Measurements from ENCODE around the gene PSD.
"Not testable (repeated sequence)": the region's sequence is repeated elsewhere in the genome, so short reads cannot be mapped to it uniquely, and the experiment has no call there.

Gene PSD

DNA sequence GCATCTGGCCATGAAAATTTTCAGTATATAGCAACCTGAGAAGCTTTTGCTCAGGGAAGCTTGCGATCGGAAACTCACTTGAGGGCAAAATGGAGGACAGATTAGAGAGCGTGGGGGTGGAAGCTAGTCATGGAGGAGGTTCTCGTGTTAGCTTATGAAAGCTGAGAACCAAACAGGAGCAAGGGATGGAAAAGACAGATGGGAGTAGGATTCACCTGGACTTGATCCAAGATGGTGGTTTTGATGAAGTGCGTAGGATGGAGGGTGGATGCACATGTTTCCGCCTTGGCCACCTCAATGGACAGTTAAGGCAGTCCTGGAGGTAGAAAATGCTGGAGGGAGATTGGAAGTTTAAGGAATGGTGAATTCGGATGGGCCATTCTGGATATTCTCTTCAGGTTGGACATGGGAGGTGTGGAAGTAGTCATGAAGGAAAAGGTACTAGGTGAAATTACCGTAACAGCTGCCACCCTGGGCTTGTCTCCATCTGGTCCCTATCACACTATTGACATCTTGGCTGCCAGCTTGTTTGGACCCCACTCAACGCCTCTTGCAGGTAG lies 39.1 kb upstream of the PSD start:
- H3K27ac ChIP-seq (ENCODE audit: low read depth, low read length): no peak overlapping the region

DNA sequence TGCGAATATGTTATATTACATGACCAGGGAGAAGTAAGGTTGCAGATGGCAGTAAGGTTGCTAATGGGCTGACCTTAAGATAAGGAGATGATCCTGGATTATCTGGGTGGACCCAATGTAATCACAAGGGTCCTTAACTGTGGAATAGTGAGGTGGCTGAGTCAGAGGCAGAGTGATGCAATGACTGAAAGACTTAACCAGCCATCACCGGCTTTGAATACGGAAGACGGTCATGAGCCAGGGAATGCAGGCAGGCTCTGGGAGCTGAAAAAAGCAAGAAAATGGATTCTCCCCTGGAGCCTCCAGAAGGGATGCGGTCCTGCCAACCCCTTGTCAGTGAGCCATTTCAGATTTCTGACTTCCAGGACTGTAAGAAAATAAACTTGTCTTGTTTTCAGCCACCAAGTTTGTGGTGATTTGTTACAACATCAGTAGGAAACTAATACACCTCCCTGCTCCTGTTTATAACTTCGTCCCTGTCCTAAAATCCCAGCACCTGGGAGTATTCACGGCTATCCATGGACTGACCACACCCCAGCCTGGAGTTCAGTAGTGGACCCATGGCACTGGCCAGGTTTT lies 37.4 kb upstream of the PSD start:
- no peak overlapping the region for H3K4me3 ChIP-seq (ENCODE audit: low read depth in 1 of 5, low read length in 5 of 5)
- no peaks in the 10 kb centered on the region for H3K36me3 ChIP-seq (ENCODE audit: control insufficient read depth in 5 of 5, insufficient read depth in 5 of 5, low read length in 5 of 5)
- H3K4me1 ChIP-seq (ENCODE audit: control insufficient read depth in 5 of 5, insufficient read depth in 5 of 5, low read length in 5 of 5): peaks cover 7 to 27% (median 15%) of the 10 kb centered on the region in 5 donors
- H3K27me3 ChIP-seq (ENCODE audit: control insufficient read depth in 5 of 5, insufficient read depth in 4 of 5, low read length in 5 of 5): no peaks in the 10 kb centered on the region
- H3K9ac ChIP-seq (ENCODE audit: low read length in 5 of 5): no peak overlapping the region
- no peaks in the 10 kb centered on the region for H3K9me3 ChIP-seq (ENCODE audit: control insufficient read depth in 5 of 5, low read length in 5 of 5)
- H3K27ac ChIP-seq (ENCODE audit: low read depth, low read length): no peak overlapping the region

More for the DNA sequence above, 39.1 kb upstream of the PSD start:
- Histone ChIP-seq H3K9ac (ENCODE audit: low read length in 5 of 5) (no peak overlapping the region), H3K36me3 (ENCODE audit: control insufficient read depth in 5 of 5, insufficient read depth in 5 of 5, low read length in 5 of 5) (no peaks in the 10 kb centered on the region), H3K27me3 (ENCODE audit: control insufficient read depth in 5 of 5, insufficient read depth in 4 of 5, low read length in 5 of 5) (no peaks in the 10 kb centered on the region), H3K9me3 (ENCODE audit: control insufficient read depth in 5 of 5, low read length in 5 of 5) (no peaks in the 10 kb centered on the region), H3K4me1 (ENCODE audit: control insufficient read depth in 5 of 5, insufficient read depth in 5 of 5, low read length in 5 of 5) (peaks cover under 1 to 32% (median 18%) of the 10 kb centered on the region in 5 donors), H3K4me3 (ENCODE audit: low read depth in 1 of 5, low read length in 5 of 5) (no peak overlapping the region)

DNA sequence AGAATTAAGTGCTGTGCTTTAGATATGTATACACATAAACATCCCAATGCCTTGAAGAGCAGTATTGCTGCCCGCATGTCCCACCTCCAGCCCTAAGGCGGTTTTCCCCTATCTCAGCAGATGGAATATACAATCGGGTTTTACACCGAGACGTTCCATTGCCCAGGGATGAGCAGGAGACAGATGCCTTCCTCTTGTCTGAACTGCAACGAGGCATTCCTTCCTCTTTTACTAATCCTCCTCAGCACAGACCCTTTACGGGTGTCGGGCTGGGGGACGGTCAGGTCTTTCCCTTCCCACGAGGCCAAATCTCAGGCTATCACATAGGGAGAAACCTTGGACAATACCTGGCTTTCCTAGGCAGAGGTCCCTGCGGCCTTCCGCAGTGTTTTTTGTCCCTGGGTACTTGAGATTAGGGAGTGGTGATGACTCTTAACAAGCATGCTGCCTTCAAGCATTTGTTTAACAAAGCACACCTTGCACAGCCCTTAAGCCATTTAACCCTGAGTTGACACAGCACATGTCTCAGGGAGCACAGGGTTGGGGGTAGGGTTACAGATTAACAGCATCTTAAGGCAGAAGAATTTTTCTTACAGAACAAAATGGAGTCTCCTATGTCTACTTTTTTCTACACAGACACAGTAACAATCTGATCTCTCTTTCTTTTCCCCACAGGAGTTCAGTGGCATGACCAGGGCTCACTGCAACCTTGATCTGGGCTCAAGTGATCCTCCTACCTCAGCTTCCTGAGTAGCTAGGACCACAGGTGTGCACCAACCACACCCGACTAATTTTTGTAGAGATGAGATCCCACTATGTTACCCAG lies 36.3 kb upstream of the PSD start:
- not testable (repeated sequence) for H3K27ac ChIP-seq (ENCODE audit: low read depth, low read length)
- H3K4me1 ChIP-seq (ENCODE audit: control insufficient read depth in 5 of 5, insufficient read depth in 5 of 5, low read length in 5 of 5): peaks cover 7 to 32% (median 16%) of the 10 kb centered on the region in 5 donors

DNA sequence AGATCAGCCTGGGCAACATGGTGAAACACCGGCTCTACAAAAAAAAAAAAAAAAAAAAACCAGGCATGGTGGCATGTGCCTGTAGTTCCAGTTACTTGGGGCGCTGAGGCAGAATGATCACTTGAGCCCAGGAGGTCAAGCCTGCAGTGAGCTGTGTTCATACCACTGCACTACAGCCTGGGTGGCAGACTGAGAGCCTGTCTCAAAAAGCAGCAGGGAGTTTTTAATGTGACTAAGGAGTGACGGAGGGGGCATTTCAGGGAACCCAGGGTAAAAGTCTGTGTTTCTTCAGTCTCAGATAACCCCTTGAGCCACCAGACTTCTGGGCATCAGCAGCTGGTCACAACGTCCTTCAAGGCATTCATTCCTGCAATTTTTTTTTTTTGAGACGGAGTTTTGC lies 34.9 kb upstream of the PSD start:
- H3K27ac ChIP-seq (ENCODE audit: low read depth, low read length): no peak overlapping the region

More for the DNA sequence above, 36.3 kb upstream of the PSD start:
- H3K27me3 ChIP-seq (ENCODE audit: control insufficient read depth in 5 of 5, insufficient read depth in 4 of 5, low read length in 5 of 5); H3K9ac ChIP-seq (ENCODE audit: low read length in 5 of 5); H3K9me3 ChIP-seq (ENCODE audit: control insufficient read depth in 5 of 5, low read length in 5 of 5); H3K4me3 ChIP-seq (ENCODE audit: low read depth in 1 of 5, low read length in 5 of 5); H3K36me3 ChIP-seq (ENCODE audit: control insufficient read depth in 5 of 5, insufficient read depth in 5 of 5, low read length in 5 of 5): not testable (repeated sequence)

GRCh38 chr10:102452672-102453340 lies 34.2 kb upstream of the PSD start:
- Histone ChIP-seq H3K4me3 (ENCODE audit: low read depth in 1 of 5, low read length in 5 of 5) (no peak overlapping the region), H3K9me3 (ENCODE audit: control insufficient read depth in 5 of 5, low read length in 5 of 5) (no peaks in the 10 kb centered on the region), H3K9ac (ENCODE audit: low read length in 5 of 5) (no peak overlapping the region), H3K27ac (ENCODE audit: low read depth, low read length) (no peak overlapping the region), H3K4me1 (ENCODE audit: control insufficient read depth in 5 of 5, insufficient read depth in 5 of 5, low read length in 5 of 5) (peaks cover 7 to 37% (median 23%) of the 10 kb centered on the region in 5 donors), H3K36me3 (ENCODE audit: control insufficient read depth in 5 of 5, insufficient read depth in 5 of 5, low read length in 5 of 5) (no peaks in the 10 kb centered on the region), H3K27me3 (ENCODE audit: control insufficient read depth in 5 of 5, insufficient read depth in 4 of 5, low read length in 5 of 5) (no peaks in the 10 kb centered on the region)

More for the DNA sequence above, 34.9 kb upstream of the PSD start:
- Histone ChIP-seq H3K4me1 (ENCODE audit: control insufficient read depth in 5 of 5, insufficient read depth in 5 of 5, low read length in 5 of 5) (peaks cover 7 to 37% (median 23%) of the 10 kb centered on the region in 5 donors), H3K9ac (ENCODE audit: low read length in 5 of 5) (no peak overlapping the region), H3K4me3 (ENCODE audit: low read depth in 1 of 5, low read length in 5 of 5) (no peak overlapping the region), H3K27me3 (ENCODE audit: control insufficient read depth in 5 of 5, insufficient read depth in 4 of 5, low read length in 5 of 5) (no peaks in the 10 kb centered on the region), H3K36me3 (ENCODE audit: control insufficient read depth in 5 of 5, insufficient read depth in 5 of 5, low read length in 5 of 5) (no peaks in the 10 kb centered on the region), H3K9me3 (ENCODE audit: control insufficient read depth in 5 of 5, low read length in 5 of 5) (no peaks in the 10 kb centered on the region)

DNA sequence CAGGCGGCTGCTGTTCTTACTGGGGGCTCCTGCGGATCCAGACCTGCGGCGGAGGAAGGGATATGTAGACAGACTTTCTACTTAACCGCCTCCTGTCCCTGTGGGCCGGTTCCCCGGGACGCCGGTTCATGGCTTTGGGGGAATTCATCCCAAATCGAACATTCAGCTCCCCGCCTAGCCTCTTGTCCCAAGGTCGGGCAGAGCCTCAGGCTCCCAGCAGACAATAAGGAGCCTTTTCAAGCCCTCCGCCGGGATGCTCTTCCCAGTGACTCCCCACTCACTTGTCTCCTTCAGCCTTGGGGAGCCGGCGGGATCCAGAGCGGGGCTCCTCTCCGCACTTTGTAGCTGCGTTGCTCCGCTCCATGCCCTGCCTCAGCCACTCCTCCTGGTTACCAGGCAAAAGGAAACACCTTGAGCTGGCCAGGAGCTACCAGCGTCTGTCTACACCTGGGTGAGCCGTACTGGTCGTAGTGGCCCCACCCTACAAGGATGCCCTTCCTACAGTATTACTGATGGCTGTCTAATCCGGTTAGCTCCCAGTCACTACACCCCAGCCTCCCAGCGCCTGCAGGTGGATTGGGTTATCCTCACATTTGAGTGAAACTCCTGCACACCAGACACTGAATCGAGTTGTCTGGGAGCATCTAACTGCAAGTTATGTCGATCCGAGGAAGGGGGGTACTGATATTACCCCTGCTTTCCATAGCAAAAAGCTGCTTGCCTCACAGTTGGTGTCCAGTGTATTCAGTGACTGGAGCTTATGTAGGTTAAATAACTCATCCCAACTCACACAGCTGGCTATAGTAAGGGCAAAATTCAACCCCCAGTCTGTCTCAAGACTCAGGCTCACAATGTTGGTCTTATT lies 32.8 kb upstream of the PSD start, which contains the start of gene C10orf95:
C10orf95 (minus strand) TSS at position 439 of the 865 bp plus-strand sequence. CDS start 450 bp downstream, outside the sequence.
- H3K4me3 ChIP-seq (ENCODE audit: low read depth in 1 of 5, low read length in 5 of 5): peak within 1 kb of the TSS; percentile 65 to 88 (median 76)
- peak within 1 kb of the TSS in 4 of 5 donors; percentile 34 to 73 (median 70) for H3K9ac ChIP-seq (ENCODE audit: low read length in 5 of 5)
- no peaks in the 10 kb centered on the region for H3K9me3 ChIP-seq (ENCODE audit: control insufficient read depth in 5 of 5, low read length in 5 of 5)
- H3K36me3 ChIP-seq (ENCODE audit: control insufficient read depth in 5 of 5, insufficient read depth in 5 of 5, low read length in 5 of 5): no peaks in the 10 kb centered on the region
- H3K4me1 ChIP-seq (ENCODE audit: control insufficient read depth in 5 of 5, insufficient read depth in 5 of 5, low read length in 5 of 5): peaks cover 7 to 37% (median 23%) of the 10 kb centered on the region in 5 donors
- H3K27ac ChIP-seq (ENCODE audit: low read depth, low read length): no peak within 1 kb of the TSS
- H3K27me3 ChIP-seq (ENCODE audit: control insufficient read depth in 5 of 5, insufficient read depth in 4 of 5, low read length in 5 of 5): no peaks in the 10 kb centered on the region

DNA sequence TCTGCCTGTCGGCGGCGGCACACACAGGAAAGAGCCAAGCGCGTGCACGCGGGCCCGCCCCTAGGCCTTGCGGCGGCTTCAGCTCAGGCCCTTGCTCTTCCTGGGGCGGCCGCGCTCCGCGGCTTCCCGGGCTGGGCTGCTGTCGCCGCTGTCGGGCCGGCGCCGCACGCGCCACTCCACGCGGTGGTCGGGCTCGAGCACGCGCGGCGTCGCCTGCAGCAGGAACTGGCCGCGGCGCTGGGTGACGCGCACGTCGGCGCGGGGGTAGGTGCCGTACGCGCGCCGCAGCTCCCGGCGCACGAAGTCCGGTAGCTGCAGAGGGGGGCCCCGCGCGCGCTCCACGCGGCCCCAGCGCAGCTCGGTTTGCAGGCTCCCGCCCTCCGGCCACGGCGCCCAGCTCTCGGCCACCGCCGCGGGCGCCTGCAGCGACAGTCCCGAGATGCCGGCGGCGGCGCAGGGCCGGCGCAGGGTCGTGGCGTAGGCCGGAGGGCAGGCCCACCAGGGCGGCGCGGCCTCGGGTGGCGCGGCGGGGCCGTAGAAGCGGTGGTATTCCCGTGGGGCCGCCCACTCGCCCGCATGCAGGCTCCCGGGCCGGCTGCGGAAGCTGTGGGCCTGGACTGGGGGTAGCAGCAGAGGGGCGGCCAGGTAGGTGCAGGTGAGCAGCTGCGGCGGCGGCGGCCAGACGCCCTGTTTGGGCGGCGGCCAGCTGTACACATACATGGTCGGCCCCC lies 32.0 kb upstream of the PSD start:
- no peaks in the 10 kb centered on the region for H3K27me3 ChIP-seq (ENCODE audit: control insufficient read depth in 5 of 5, insufficient read depth in 4 of 5, low read length in 5 of 5)
- peaks cover 7 to 37% (median 23%) of the 10 kb centered on the region in 5 donors for H3K4me1 ChIP-seq (ENCODE audit: control insufficient read depth in 5 of 5, insufficient read depth in 5 of 5, low read length in 5 of 5)
- H3K27ac ChIP-seq (ENCODE audit: low read depth, low read length): peak overlapping the region; percentile 54
- no peaks in the 10 kb centered on the region for H3K9me3 ChIP-seq (ENCODE audit: control insufficient read depth in 5 of 5, low read length in 5 of 5)
- H3K9ac ChIP-seq (ENCODE audit: low read length in 5 of 5): peak overlapping the region; percentile 70 to 83 (median 79)
- peak overlapping the region; percentile 65 to 95 (median 84) for H3K4me3 ChIP-seq (ENCODE audit: low read depth in 1 of 5, low read length in 5 of 5)
- no peaks in the 10 kb centered on the region for H3K36me3 ChIP-seq (ENCODE audit: control insufficient read depth in 5 of 5, insufficient read depth in 5 of 5, low read length in 5 of 5)

DNA sequence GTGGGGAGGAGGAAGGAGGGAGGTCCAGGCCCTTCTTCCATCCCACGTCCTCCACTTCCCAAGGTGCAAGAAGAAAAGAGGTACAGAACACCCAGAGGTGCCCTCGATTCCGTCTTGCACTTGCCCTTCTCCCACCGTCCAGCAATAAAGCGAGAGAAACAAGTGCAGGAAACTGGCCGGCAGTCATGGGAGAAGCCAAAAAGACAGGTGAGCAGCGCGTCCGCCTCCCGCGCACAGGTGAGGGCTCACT lies 31.5 kb upstream of the PSD start:
- peak overlapping the region; percentile 65 to 95 (median 84) for H3K4me3 ChIP-seq (ENCODE audit: low read depth in 1 of 5, low read length in 5 of 5)
- H3K27me3 ChIP-seq (ENCODE audit: control insufficient read depth in 5 of 5, insufficient read depth in 4 of 5, low read length in 5 of 5): no peaks in the 10 kb centered on the region
- H3K4me1 ChIP-seq (ENCODE audit: control insufficient read depth in 5 of 5, insufficient read depth in 5 of 5, low read length in 5 of 5): peaks cover 7 to 37% (median 23%) of the 10 kb centered on the region in 5 donors
- peak overlapping the region; percentile 54 for H3K27ac ChIP-seq (ENCODE audit: low read depth, low read length)
- peak overlapping the region; percentile 13 to 83 (median 79) for H3K9ac ChIP-seq (ENCODE audit: low read length in 5 of 5)
- no peaks in the 10 kb centered on the region for H3K36me3 ChIP-seq (ENCODE audit: control insufficient read depth in 5 of 5, insufficient read depth in 5 of 5, low read length in 5 of 5)
- H3K9me3 ChIP-seq (ENCODE audit: control insufficient read depth in 5 of 5, low read length in 5 of 5): no peaks in the 10 kb centered on the region
